WTC11 (cell line): Measurements from ENCODE around the gene PPM1G. TPM values are rescaled to one million over a fixed set of nuclear protein-coding genes. Genes with fewer than 3 reads are reported as not detected.

Experiments
- ATAC-seq: fragments of 200-7000 bp; cut with Tn5 transposase; 2 replicates; pipeline ENCODE4 v1.10.0; 2021; ENCODE audit warnings: mild to moderate bottlenecking, moderate library complexity
- CTCF ChIA-PET: fragments of 300-600 bp; sonication (Branson Sonifier 250); formaldehyde crosslinking; loops from one replicate; lab custom pipeline; 2021; ENCODE audit warnings: antibody characterized with exemption; lab: Charles Lee
- POLR2A ChIA-PET: fragments of 350-600 bp; sonication (Branson Sonifier 250); formaldehyde crosslinking; loops from one replicate; lab custom pipeline; 2021; ENCODE audit warnings: antibody characterized with exemption; lab: Charles Lee
- DNase-seq: peaks from one replicate; pipeline ENCODE4 v3.0.0; 2021; ENCODE audit warnings: low spot score
- H3K27ac Mint-ChIP-seq: 2 replicates; pipeline ENCODE4 v1.8.0; 2021; ENCODE audit warnings: mixed read lengths
- H3K27me3 Mint-ChIP-seq: 2 replicates; pipeline ENCODE4 v1.8.0; 2021; ENCODE audit warnings: low read depth, mild to moderate bottlenecking, moderate library complexity, mixed read lengths
- H3K36me3 Mint-ChIP-seq: 2 replicates; pipeline ENCODE4 v1.8.0; 2021; ENCODE audit warnings: mixed read lengths
- H3K4me1 Mint-ChIP-seq: 2 replicates; pipeline ENCODE4 v1.8.0; 2022; ENCODE audit warnings: mixed read lengths
- H3K4me3 Mint-ChIP-seq: 2 replicates; pipeline ENCODE4 v1.8.0; 2021; ENCODE audit warnings: mild to moderate bottlenecking, moderate library complexity, mixed read lengths
- H3K9me3 Mint-ChIP-seq: 2 replicates; pipeline ENCODE4 v1.8.0; 2021; ENCODE audit warnings: mixed read lengths
- ATF2 ChIP-seq: sonication (generic); formaldehyde crosslinking; IDR thresholded peaks from 2 replicates; pipeline ENCODE4 v1.8.1; 2022; ENCODE audit warnings: low read depth, missing genetic modification reagents, borderline replicate concordance
- CBFB ChIP-seq: sonication (generic); formaldehyde crosslinking; IDR thresholded peaks from 2 replicates; pipeline ENCODE4 v1.8.1; 2022; ENCODE audit warnings: mild to moderate bottlenecking, low read depth, missing genetic modification reagents
- E2F1 ChIP-seq: sonication (generic); formaldehyde crosslinking; IDR thresholded peaks from 2 replicates; pipeline ENCODE4 v1.8.0; 2022; ENCODE audit warnings: mild to moderate bottlenecking, missing genetic modification reagents
- E2F5 ChIP-seq: sonication (generic); formaldehyde crosslinking; IDR thresholded peaks from 2 replicates; pipeline ENCODE4 v1.8.1; 2022; ENCODE audit warnings: mild to moderate bottlenecking, moderate library complexity, missing genetic modification reagents
- FOXP4 ChIP-seq: sonication (generic); formaldehyde crosslinking; IDR thresholded peaks from 2 replicates; pipeline ENCODE4 v1.8.0; 2022; ENCODE audit warnings: mild to moderate bottlenecking, missing genetic modification reagents
- GTF2I ChIP-seq: fragments of 250-450 bp; sonication (Bioruptor Pico); conservative IDR thresholded peaks from 2 replicates; pipeline ENCODE4 v1.4.0; 2021; ENCODE audit warnings: mild to moderate bottlenecking
- HMGXB4 ChIP-seq: sonication (generic); formaldehyde crosslinking; IDR thresholded peaks from 2 replicates; pipeline ENCODE4 v1.8.1; 2023; ENCODE audit warnings: mild to moderate bottlenecking, moderate library complexity, missing genetic modification reagents
- JUN ChIP-seq: sonication (generic); formaldehyde crosslinking; IDR thresholded peaks from 2 replicates; pipeline ENCODE4 v1.8.0; 2023; ENCODE audit warnings: mild to moderate bottlenecking, missing genetic modification reagents
- MYBL2 ChIP-seq: sonication (generic); formaldehyde crosslinking; IDR thresholded peaks from 2 replicates; pipeline ENCODE4 v1.8.1; 2023; ENCODE audit warnings: mild to moderate bottlenecking, moderate library complexity, missing genetic modification reagents
- NR1H2 ChIP-seq: sonication (generic); formaldehyde crosslinking; IDR thresholded peaks from 2 replicates; pipeline ENCODE4 v1.9.0; 2021; ENCODE audit warnings: mild to moderate bottlenecking, moderate library complexity, missing genetic modification reagents
- NR3C1 ChIP-seq: sonication (generic); formaldehyde crosslinking; conservative IDR thresholded peaks from 2 replicates; pipeline ENCODE4 v1.8.1; 2023; ENCODE audit warnings: low read depth, mild to moderate bottlenecking, missing genetic modification reagents
- OVOL2 ChIP-seq: fragments of 250-450 bp; sonication (Bioruptor Pico); IDR thresholded peaks from 2 replicates; pipeline ENCODE4 v1.9.0; 2021; ENCODE audit warnings: mild to moderate bottlenecking, borderline replicate concordance
- SMAD4 ChIP-seq: sonication (generic); formaldehyde crosslinking; IDR thresholded peaks from 2 replicates; pipeline ENCODE4 v1.8.0; 2022; ENCODE audit warnings: mild to moderate bottlenecking, missing genetic modification reagents
- SP1 ChIP-seq: sonication (generic); formaldehyde crosslinking; conservative IDR thresholded peaks from 2 replicates; pipeline ENCODE4 v1.8.1; 2022; ENCODE audit warnings: missing genetic modification reagents
- ZBTB21 ChIP-seq: sonication (generic); formaldehyde crosslinking; IDR thresholded peaks from 2 replicates; pipeline ENCODE4 v1.8.1; 2023; ENCODE audit warnings: mild to moderate bottlenecking, missing genetic modification reagents, borderline replicate concordance
- ZNF121 ChIP-seq: sonication (generic); formaldehyde crosslinking; IDR thresholded peaks from 2 replicates; pipeline ENCODE4 v1.8.0; 2023; ENCODE audit warnings: missing genetic modification reagents
- ZNF232 ChIP-seq: sonication (generic); formaldehyde crosslinking; IDR thresholded peaks from 2 replicates; pipeline ENCODE4 v1.8.0; 2022; ENCODE audit warnings: mild to moderate bottlenecking, missing genetic modification reagents
- ZNF263 ChIP-seq: sonication (generic); formaldehyde crosslinking; IDR thresholded peaks from 2 replicates; pipeline ENCODE4 v1.8.1; 2022; ENCODE audit warnings: low read depth, mild to moderate bottlenecking, moderate library complexity, missing genetic modification reagents
- ZNF317 ChIP-seq: sonication (generic); formaldehyde crosslinking; IDR thresholded peaks from 2 replicates; pipeline ENCODE4 v1.8.1; 2023; ENCODE audit warnings: low read depth, mild to moderate bottlenecking, moderate library complexity, missing genetic modification reagents, borderline replicate concordance
- ZNF532 ChIP-seq: fragments of 250-450 bp; sonication (Bioruptor Pico); IDR thresholded peaks from 2 replicates; pipeline ENCODE4 v1.9.0; 2021; ENCODE audit warnings: mild to moderate bottlenecking, borderline replicate concordance
- total RNA-seq: library from RNA; stranded (reverse); gene quantifications from 3 replicates; pipeline ENCODE4 v1.2.3, GENCODE V29; 2021
- TF ChIP-seq, protein P1 (sequence below): fragments of 250-450 bp; sonication (Bioruptor Pico); IDR thresholded peaks from 2 replicates; pipeline ENCODE4 v1.9.0; 2021; ENCODE audit warnings: mild to moderate bottlenecking

Gene PPM1G
- total RNA-seq, 1 experiment from 2014 or later = 193 TPM

- no peak for TF ChIP-seq ZBTB21 (CRISPR knock-in tag)
- TF ChIP-seq, all 79 proteins: peak for 0
Measured at GRCh38 chr2:27347641-27348040, 61.8 kb downstream of the PPM1G start (continued).

GRCh38 chr2:27336173-27336572 is 73.2 kb downstream of the PPM1G start:
- ChIA-PET POLR2A (no interaction called here), CTCF (no interaction called here)
- Mint-ChIP-seq H3K4me1 (no peaks in the 10 kb centered on the region), H3K9me3 (no peaks in the 10 kb centered on the region), H3K27ac (no peak overlapping the region), H3K27me3 (no peaks in the 10 kb centered on the region), H3K4me3 (no peak overlapping the region), H3K36me3 (peaks cover 66% of the 10 kb centered on the region)
- DNase-seq (no peak), ATAC-seq (no peak)
- TF ChIP-seq NR1H2 (CRISPR knock-in tag) (no peak), OVOL2 (no peak), E2F1 (no peak), HMGXB4 (CRISPR knock-in tag) (no peak), ZNF317 (CRISPR knock-in tag) (no peak), ZNF263 (CRISPR knock-in tag) (no peak), SMAD4 (no peak), JUN (CRISPR knock-in tag) (no peak), GTF2I (no peak), E2F5 (CRISPR knock-in tag) (no peak), CBFB (CRISPR knock-in tag) (no peak), ATF2 (no peak)

DNA sequence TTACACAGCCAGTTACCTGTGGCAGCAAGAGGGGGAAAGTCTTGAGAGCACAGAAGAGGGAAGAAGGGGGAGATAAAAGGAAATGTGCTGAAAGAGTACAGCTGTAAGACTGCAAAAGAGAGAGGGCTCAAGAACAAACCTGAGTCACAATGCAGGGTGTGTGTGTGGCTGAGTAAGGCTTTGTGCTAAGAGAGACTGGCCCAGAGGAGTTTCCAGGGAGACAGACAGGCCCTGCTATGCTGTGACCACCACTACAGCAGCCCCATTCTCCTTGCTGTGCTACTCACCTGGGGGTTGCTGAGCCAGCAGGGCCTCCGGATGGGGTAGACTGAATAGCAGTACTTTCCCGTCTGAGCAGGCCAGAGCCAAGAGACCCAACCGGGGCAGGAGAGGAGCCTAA is 74.1 kb downstream of the PPM1G start:
- Mint-ChIP-seq H3K27ac (no peak overlapping the region), H3K4me1 (no peaks in the 10 kb centered on the region), H3K9me3 (no peaks in the 10 kb centered on the region), H3K4me3 (no peak overlapping the region), H3K36me3 (peaks cover 64% of the 10 kb centered on the region), H3K27me3 (no peaks in the 10 kb centered on the region)
- DNase-seq (no peak), ATAC-seq (no peak)
- ChIA-PET POLR2A (no interaction called here), CTCF (no interaction called here)
- TF ChIP-seq ZNF263 (CRISPR knock-in tag) (no peak), FOXP4 (CRISPR knock-in tag) (no peak), MYBL2 (CRISPR knock-in tag) (no peak), CBFB (CRISPR knock-in tag) (no peak), ZNF121 (CRISPR knock-in tag) (no peak), ZNF232 (no peak), NR3C1 (CRISPR knock-in tag) (no peak), ZNF532 (no peak), SP1 (CRISPR knock-in tag) (no peak)
- TF ChIP-seq, protein P1, sequence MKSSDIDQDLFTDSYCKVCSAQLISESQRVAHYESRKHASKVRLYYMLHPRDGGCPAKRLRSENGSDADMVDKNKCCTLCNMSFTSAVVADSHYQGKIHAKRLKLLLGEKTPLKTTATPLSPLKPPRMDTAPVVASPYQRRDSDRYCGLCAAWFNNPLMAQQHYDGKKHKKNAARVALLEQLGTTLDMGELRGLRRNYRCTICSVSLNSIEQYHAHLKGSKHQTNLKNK (CRISPR knock-in tag) = no peak
